Measurements from ENCODE around the gene CIAO2A. TPM values are rescaled to one million over a fixed set of nuclear protein-coding genes. Genes with fewer than 3 reads are reported as not detected.

CIAO2A gene
- total and polyA plus RNA-seq, 4 donors = 124 to 404 (median 159) TPM

- Histone ChIP-seq H3K36me3 (ENCODE audit: control insufficient read depth in 4 of 4, insufficient read depth in 3 of 4, low read depth in 1 of 4, low read length in 3 of 4) (peaks cover 0 to 11% (median 7%) of the 10 kb centered on the region in 4 donors), H3K27ac (ENCODE audit: low read depth in 1 of 2, low read length in 2 of 2) (no peak overlapping the region), H3K9ac (ENCODE audit: low read depth in 1 of 2, low read length in 2 of 2) (no peak overlapping the region), H3K4me3 (ENCODE audit: low read depth in 1 of 3, low read length in 3 of 3) (no peak overlapping the region), H3K4me1 (ENCODE audit: control insufficient read depth in 4 of 4, insufficient read depth in 4 of 4, low read length in 3 of 4) (peaks cover 6 to 37% (median 32%) of the 10 kb centered on the region in 4 donors), H3K9me3 (ENCODE audit: control insufficient read depth in 4 of 4, low read length in 3 of 4) (no peaks in the 10 kb centered on the region), H3K27me3 (ENCODE audit: control insufficient read depth in 4 of 4, insufficient read depth in 4 of 4, low read length in 3 of 4) (no peaks in the 10 kb centered on the region)
- TF ChIP-seq HNF4A (conservative IDR thresholded peaks at IDR 0.05) (no peak), TAF1 (conservative IDR thresholded peaks at IDR 0.05) (no peak), YY1 (IDR thresholded peaks at IDR 0.05) (peak; percentile 13)
- no peak for DNase-seq (ENCODE audit: low spot score)
- 85% methylated on average over 3 of the region's 3 CpGs for WGBS
Measured at GRCh38 chr15:64090527-64090926, 3.1 kb downstream of the CIAO2A start.

- Histone ChIP-seq H3K27ac (ENCODE audit: low read depth in 1 of 2, low read length in 2 of 2) (no peak overlapping the region), H3K36me3 (ENCODE audit: control insufficient read depth in 4 of 4, insufficient read depth in 3 of 4, low read depth in 1 of 4, low read length in 3 of 4) (peaks cover 2 to 17% (median 11%) of the 10 kb centered on the region in 4 donors), H3K4me3 (ENCODE audit: low read depth in 1 of 3, low read length in 3 of 3) (no peak overlapping the region), H3K27me3 (ENCODE audit: control insufficient read depth in 4 of 4, insufficient read depth in 4 of 4, low read length in 3 of 4) (no peaks in the 10 kb centered on the region), H3K4me1 (ENCODE audit: control insufficient read depth in 4 of 4, insufficient read depth in 4 of 4, low read length in 3 of 4) (peaks cover 6 to 29% (median 24%) of the 10 kb centered on the region in 4 donors), H3K9ac (ENCODE audit: low read depth in 1 of 2, low read length in 2 of 2) (no peak overlapping the region), H3K9me3 (ENCODE audit: control insufficient read depth in 4 of 4, low read length in 3 of 4) (no peaks in the 10 kb centered on the region)
- DNase-seq (ENCODE audit: low spot score) = no peak
- no peak for TF ChIP-seq HNF4G (IDR thresholded peaks at IDR 0.05)
- no peak for TF ChIP-seq SP1 (IDR thresholded peaks at IDR 0.05)
- no peak for TF ChIP-seq RAD21 (IDR thresholded peaks at IDR 0.05)
- TF ChIP-seq JUND (IDR thresholded peaks at IDR 0.05) = no peak
- TF ChIP-seq REST (IDR thresholded peaks at IDR 0.05) = no peak
- TF ChIP-seq, protein P1, sequence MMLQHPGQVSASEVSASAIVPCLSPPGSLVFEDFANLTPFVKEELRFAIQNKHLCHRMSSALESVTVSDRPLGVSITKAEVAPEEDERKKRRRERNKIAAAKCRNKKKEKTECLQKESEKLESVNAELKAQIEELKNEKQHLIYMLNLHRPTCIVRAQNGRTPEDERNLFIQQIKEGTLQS (IDR thresholded peaks at IDR 0.05) = no peak
- TF ChIP-seq FOXA2 (IDR thresholded peaks at IDR 0.05) = no peak
- WGBS = 82% methylated on average over 12 of the region's 12 CpGs
Measured at GRCh38 chr15:64089543-64090280, 3.9 kb downstream of the CIAO2A start.

DNA sequence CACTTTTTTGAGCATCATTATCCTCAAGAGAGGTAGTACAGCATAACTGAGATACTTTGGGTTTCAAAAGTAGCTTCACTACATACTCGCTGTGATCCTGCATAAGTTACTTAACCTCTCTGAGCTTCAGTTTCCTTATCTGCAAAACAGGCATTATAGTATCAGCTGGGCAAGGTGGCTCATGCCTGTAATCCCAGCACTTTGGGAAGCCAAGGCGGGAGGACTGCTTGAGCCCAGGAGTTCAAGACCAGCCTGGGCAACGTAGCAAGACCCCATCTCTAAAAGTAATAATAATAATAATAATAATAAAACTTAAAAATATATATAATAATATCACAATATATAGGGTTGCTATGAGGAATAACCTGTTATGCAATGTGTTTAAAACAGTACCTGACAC is 10.9 kb downstream of the CIAO2A start:
- TF ChIP-seq TAF1 (conservative IDR thresholded peaks at IDR 0.05) (no peak), REST (IDR thresholded peaks at IDR 0.05) (no peak), NR2F2 (IDR thresholded peaks at IDR 0.05) (no peak), RAD21 (IDR thresholded peaks at IDR 0.05) (no peak), CTCF (IDR thresholded peaks at IDR 0.05; ENCODE audit: low read depth, low read length, missing input control) (no peak), RXRA (IDR thresholded peaks at IDR 0.05) (no peak), EGR1 (IDR thresholded peaks at IDR 0.05; ENCODE audit: low read depth in 2 of 2) (no peak), HNF4G (IDR thresholded peaks at IDR 0.05) (no peak), YY1 (IDR thresholded peaks at IDR 0.05) (no peak), FOXA2 (IDR thresholded peaks at IDR 0.05) (no peak), HNF4A (conservative IDR thresholded peaks at IDR 0.05) (no peak), SP1 (IDR thresholded peaks at IDR 0.05) (no peak), GABPA (IDR thresholded peaks at IDR 0.05 in 1 of 2, conservative IDR thresholded peaks at IDR 0.05 in 1 of 2) (no peak), JUND (IDR thresholded peaks at IDR 0.05) (no peak)
- TF ChIP-seq, protein P1 (IDR thresholded peaks at IDR 0.05) = no peak
- TF ChIP-seq, protein P2, sequence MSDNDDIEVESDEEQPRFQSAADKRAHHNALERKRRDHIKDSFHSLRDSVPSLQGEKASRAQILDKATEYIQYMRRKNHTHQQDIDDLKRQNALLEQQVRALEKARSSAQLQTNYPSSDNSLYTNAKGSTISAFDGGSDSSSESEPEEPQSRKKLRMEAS (IDR thresholded peaks at IDR 0.05) = no peak
- Histone ChIP-seq H3K27me3 (ENCODE audit: control insufficient read depth in 4 of 4, insufficient read depth in 4 of 4, low read length in 3 of 4) (no peaks in the 10 kb centered on the region), H3K9me3 (ENCODE audit: control insufficient read depth in 4 of 4, low read length in 3 of 4) (no peaks in the 10 kb centered on the region), H3K36me3 (ENCODE audit: control insufficient read depth in 4 of 4, insufficient read depth in 3 of 4, low read depth in 1 of 4, low read length in 3 of 4) (peaks cover 4 to 24% (median 20%) of the 10 kb centered on the region in 4 donors), H3K27ac (ENCODE audit: low read depth in 1 of 2, low read length in 2 of 2) (no peak overlapping the region), H3K4me3 (ENCODE audit: low read depth in 1 of 3, low read length in 3 of 3) (no peak overlapping the region), H3K9ac (ENCODE audit: low read depth in 1 of 2, low read length in 2 of 2) (no peak overlapping the region), H3K4me1 (ENCODE audit: control insufficient read depth in 4 of 4, insufficient read depth in 4 of 4, low read length in 3 of 4) (peaks cover 0 to 2% (median 0%) of the 10 kb centered on the region in 4 donors)
- WGBS = 69% methylated on average over 3 of the region's 3 CpGs
- no peak for DNase-seq (ENCODE audit: low spot score)

Data from liver (tissue), 9 donors.